Head of caudate nucleus (tissue), 42 donors: ENCODE measurements around the gene DLG2.
"Not testable (repeated sequence)": the region's sequence is repeated elsewhere in the genome, so short reads cannot be mapped to it uniquely, and the experiment has no call there.

Source experiments
- DNase-seq, 42 donors: peaks; one replicate each; pipeline versions ENCODE4 v3.0.0 to v3.0.0-alpha.2; 2020 to 2021; ENCODE audit warnings: mixed read lengths in 7 of 42
- intact Hi-C: fragments of 100-400 bp; cut with DNase I; formaldehyde crosslinking; loops from one replicate; pipeline ENCODE4 v1.15.0; 2022

Gene DLG2

GRCh38 chr11:84854498-84854880 lies 772.7 kb downstream of the DLG2 start:
- intact Hi-C loops: no loop called here

GRCh38 chr11:84853841-84854497 lies 773.2 kb downstream of the DLG2 start:
- intact Hi-C loops: no loop called here
- no peak for DNase-seq

More at GRCh38 chr11:84854498-84854880, 772.7 kb downstream of the DLG2 start:
- DNase-seq: no peak

- DNase-seq: no peak
Measured at GRCh38 chr11:84847842-84848241, 779.3 kb downstream of the DLG2 start.

DNA sequence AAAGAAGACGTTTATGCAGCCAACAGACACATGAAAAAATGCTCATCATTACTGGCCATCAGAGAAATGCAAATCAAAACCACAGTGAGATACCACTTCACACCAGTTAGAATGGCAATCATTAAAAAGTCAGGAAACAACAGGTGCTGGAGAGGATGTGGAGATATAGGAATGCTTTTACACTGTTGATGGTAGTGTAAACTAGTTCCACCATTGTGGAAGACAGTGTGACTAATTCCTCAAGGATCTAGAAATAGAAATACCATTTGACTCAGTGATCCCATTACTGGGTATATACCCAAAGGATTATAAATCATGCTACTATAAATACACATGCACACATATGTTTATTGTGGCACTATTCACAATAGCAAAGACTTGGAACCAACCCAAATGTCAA lies 786.9 kb downstream of the DLG2 start:
- DNase-seq, intact Hi-C loops: not testable (repeated sequence)

More at GRCh38 chr11:84847842-84848241, 779.3 kb downstream of the DLG2 start:
- intact Hi-C loops: no loop called here

DNA sequence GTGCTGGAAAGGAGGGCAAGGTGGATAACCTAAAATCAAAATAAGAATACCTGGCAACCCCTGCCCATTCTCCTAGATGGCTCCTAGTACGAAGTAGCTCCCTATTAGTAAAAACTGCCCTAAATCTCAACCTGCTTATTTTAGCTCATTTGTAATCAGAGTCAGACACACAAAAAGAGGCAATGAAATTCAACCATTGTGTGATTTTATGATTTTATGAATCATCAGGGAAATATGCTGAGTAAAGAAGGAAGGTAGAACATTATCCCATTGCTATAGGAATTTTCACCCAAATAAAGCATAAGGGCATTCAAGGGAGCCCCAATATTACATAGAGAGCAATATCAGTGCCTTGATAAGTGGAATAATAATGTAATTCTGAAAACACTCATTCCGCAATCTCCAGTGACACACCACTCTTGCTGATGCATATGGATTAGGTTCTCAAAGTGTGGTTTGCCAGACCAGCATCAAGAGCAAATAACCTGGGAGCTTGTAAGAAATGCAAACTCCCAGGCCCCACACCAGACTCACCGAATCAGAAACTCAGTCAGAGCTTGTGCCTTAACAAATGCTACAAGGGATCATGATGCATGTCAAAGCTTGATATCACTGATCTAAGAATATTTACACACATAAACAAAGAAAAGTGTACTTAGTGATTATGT lies 789.6 kb downstream of the DLG2 start:
- intact Hi-C loops: no loop called here
- no peak for DNase-seq

DNA sequence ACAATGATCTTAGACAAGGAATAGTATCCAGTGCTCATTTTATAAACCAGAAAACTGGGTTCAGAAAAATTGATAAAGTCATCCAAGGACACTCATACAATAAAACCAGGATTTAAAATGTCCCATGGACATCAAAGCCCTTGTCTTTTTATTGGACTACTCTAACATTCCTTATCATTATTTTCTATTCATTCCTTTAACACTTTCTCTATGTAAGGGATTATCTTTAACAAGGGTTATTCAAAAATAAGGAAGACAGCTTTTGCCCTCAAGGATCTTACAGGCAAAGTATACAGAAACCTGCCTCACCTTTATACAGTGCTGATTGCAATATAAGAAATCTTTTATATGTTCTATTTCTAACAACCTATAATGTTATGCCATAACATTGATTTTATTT lies 790.8 kb downstream of the DLG2 start:
- intact Hi-C loops: no loop called here
- DNase-seq: no peak

DNA sequence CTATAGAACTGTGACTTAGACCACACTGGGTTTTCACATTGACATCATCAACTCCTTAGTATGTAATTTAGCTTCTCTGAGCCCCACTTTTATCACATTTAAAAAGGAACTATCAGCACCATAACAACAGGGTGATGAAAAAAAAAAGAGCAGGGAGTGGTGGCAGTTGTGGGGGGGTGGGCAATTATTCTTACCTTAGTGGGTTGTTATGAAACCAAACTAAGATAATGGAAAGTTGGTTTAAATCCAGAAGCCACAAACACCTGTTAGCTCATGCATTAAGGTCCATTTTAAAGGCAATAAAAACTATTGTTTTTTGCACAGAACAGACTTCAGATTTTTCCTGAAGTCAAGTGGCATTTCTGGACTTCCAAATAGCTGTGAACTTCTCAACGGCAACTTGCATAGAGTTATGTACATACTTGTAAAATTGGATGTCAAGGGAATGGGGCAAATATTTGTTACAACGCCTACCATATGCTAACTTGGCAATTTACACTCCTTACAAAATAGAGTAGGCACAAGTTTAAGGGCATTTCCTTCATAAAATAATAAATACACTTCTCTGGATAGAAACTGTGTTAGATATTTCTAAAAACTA lies 793.6 kb downstream of the DLG2 start:
- DNase-seq: no peak
- intact Hi-C loops: no loop called here

- peak in 9 of 42 donors; percentile 1 to 51 (median 16) for DNase-seq
- intact Hi-C loops: no loop called here
Measured at GRCh38 chr11:84830372-84830771, 796.8 kb downstream of the DLG2 start.

DNA sequence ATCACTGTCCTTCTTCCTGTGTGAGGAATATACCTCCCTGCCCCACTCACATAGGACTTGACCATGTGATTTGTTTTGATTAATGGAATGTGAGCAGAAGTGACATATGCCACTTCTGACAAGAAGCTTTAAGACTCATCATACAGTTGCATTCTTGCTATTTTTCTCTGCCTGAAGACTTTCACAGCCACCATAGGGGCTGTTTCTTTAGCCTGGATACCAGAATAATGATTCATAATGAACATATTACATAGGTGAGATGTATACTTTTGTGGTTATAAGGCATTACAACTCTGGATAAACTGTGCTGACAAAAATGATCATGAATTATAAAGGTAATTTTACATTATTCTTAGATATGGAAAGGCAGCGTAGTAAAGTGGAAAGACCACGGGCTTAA lies 798.0 kb downstream of the DLG2 start:
- intact Hi-C loops: no loop called here
- DNase-seq: no peak

DNA sequence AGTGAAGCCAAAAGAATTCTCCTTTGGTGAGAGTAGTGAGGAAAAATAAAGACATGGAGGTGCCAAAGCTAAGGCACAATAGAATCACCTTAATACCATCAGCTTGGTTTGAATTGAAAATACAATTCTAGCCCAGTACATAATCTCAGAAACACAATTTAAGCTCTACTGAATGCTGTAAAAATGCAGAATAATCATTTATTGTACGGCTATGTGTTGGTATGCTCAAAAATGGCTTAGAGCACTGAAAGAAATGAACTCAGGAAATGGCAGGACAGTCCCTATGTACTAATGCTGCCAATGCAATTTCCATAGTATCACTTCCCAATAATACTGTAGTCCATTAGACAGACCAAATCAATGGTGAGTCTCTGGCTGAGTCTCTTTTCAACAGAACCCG lies 798.5 kb downstream of the DLG2 start:
- DNase-seq: no peak
- intact Hi-C loops: no loop called here

DNA sequence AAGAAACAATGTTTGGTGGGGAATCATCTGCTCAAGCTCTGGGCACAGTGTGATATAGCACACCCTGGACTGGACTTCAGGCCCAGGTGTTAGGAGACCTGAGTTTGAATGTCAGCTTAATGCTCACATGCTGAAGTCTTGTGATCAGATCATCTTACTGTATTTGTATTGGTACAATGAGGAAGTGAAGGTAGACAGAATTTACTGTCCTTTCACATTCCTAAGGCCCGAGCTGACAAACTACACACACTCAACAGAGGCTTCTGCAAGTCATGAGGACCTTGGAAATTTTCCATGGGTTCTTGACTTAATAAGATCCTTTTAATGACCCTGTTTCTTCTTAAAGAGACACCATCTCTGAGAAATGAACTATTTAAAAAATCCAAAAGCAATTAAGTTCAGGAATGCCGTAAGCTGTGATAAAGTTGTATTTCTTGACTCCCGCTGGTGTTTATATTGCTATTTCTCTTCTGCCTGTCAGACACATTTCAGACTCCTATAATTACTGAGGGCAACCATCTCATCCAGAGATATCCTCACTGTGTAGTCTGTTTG lies 802.0 kb downstream of the DLG2 start:
- DNase-seq: no peak
- intact Hi-C loops: no loop called here

- intact Hi-C loops: no loop called here
- no peak for DNase-seq
Measured at GRCh38 chr11:84824624-84825023, 802.5 kb downstream of the DLG2 start.

DNA sequence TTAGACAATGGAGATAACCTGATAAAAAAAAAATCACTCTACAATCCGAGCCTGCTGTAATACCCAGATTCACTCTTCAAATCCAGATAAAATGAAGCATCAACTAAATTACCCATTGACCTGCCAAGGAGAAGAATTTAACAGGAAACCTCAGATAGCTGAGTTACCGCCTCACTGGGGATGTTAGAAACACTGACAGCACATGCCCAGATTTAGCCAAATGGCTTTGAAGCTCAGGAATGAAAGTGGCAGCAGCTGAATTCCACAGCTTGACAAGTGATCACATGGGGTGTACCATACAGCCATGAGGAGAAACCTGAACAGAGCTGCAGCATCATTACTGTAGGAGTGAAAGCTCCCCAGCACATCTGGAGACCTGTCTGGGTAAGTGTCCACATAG lies 807.6 kb downstream of the DLG2 start:
- no peak for DNase-seq
- intact Hi-C loops: no loop called here

DNA sequence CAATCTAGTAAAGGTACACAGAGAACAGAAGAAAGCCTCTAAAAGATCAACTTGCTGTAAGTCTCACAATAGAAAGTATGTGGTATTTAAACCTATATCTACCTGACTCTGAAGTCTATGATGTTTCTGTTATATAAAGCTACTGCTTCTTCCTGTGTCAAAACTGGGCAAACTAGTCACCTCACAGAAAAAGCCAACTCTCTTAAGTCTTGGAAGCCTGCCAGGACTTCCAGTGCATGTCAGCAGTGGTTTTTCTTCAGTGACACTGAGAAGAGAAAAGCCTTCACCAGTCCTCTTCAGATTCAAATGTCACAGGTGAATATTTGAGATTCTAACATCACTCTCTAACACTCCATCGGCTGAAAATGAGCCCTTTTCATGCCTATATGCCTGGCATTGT lies 808.0 kb downstream of the DLG2 start:
- intact Hi-C loops: no loop called here
- DNase-seq: no peak

GRCh38 chr11:84817998-84818397 lies 809.1 kb downstream of the DLG2 start:
- intact Hi-C loops: no loop called here
- no peak for DNase-seq

DNA sequence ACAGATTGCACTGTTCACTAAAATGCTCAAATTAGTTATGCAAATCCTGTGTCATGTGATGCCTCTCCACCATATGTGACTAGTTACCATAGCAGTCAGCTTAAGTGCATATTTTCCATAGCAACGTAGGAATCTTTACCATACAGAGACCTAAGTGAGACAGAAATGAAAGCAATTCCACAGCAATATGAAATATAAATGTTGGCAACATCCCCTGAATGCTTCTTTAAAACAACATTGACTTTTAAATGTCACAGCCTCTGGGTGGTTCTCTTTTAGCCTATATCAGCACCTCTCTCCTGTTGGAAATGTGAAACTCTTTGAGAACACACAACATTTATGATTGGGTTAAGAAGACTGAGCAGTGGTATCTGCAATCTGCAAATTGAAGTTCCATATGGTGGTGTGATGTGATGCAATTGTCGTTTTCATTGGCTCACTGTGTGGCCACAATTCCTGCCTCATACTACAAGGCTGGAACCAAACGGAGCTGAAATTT lies 814.6 kb downstream of the DLG2 start:
- intact Hi-C loops: no loop called here
- no peak for DNase-seq

- no peak for DNase-seq
- intact Hi-C loops: no loop called here
Measured at GRCh38 chr11:84806354-84806753, 820.8 kb downstream of the DLG2 start.

DNA sequence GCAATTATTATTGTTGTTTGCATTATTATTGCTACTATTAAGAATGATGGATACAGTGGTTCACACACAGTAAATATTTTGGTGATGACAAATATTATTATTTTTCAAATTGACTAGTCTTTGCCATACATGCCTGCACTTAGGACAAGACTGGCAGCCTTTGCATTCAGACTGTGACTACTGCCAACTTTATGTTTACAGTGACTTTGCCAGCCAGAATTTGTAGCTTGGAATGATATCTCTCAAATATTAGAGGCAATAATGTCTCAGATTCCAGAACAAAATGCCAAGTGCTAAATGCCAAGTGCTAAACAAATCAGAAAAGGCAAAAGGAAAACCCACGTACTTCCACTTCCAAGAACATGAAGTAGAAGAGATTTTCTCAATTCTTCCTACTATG lies 823.1 kb downstream of the DLG2 start:
- intact Hi-C loops: no loop called here
- no peak for DNase-seq

DNA sequence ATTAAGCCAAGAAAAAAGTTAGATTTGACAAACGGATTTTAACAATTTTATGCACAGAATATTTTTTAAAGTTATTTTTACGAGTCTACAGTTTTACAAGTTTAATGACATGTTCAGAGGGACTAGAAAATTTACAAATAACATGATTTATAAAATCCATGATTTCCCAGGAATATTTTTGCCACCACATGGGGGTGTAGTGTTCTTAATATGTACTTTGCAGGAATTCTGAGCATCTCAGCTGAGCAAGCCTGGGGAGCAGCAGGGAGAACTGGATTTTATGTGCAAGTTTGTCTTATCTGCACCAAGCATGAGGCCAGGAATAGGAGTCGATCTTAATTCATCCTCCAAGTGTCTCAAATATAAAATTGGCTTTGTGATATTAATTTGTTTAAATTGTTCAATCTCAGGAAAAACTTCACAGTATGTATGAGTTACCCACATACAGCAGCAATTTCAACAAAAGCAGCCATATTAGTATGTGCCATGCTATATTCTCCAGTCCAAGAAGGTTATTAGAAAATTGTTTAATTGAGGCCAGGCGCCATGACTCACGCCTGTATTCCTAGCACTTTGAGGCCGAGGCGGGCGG lies 826.3 kb downstream of the DLG2 start:
- peak in 10 of 42 donors; percentile 3 to 47 (median 23) for DNase-seq
- intact Hi-C loops: no loop called here

DNA sequence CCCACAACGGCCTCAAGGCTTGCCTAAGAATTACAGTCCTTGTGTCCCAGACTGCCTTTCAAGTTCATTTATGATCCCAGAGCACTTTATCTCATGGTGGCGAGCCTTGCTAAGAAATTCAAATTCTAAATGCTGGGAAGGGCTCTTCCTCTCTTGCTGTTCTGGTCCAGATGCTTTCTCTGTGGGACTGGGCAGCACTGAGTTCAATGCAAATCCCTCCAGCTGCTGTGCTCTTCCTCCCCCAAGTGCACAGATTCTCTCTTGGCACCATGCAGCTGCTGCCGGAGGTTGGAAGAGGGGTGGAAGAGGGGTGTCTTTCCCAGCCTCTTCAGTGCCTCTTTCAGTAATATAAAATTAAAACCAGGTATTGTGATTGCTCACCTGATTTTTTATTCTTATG lies 828.0 kb downstream of the DLG2 start:
- DNase-seq: no peak
- intact Hi-C loops: no loop called here
